GM04504 (cell line): ENCODE measurements around the gene MED20.

Experiments used
- DNase-seq: peaks from one replicate; pipeline ENCODE4 v3.0.0-alpha.2; 2012; ENCODE audit warnings: low read depth

The MED20 gene

GRCh38 chr6:41901882-41902519, 18.9 kb downstream of the MED20 start:
- no peak for DNase-seq

DNA sequence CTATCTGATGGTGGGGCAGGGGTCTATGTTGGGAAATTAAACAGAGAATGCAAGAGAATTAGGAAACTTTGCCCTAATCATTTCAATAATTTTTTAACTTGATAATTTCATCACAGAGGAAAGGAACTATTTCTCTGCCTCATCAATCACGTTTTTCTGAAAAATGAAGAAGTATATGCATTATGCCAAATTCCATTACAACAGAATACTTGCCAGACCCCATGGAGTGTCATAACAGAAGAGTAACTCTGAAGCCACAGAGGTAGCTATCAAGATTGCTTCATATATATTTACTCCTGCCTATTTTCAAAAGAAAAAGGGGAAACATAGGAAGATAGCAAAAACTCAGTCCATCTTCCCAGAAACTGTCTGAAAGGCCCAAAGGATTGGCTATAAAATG, 20.1 kb downstream of the MED20 start:
- DNase-seq = no peak

GRCh38 chr6:41896281-41896680, 24.7 kb downstream of the MED20 start:
- no peak for DNase-seq

DNA sequence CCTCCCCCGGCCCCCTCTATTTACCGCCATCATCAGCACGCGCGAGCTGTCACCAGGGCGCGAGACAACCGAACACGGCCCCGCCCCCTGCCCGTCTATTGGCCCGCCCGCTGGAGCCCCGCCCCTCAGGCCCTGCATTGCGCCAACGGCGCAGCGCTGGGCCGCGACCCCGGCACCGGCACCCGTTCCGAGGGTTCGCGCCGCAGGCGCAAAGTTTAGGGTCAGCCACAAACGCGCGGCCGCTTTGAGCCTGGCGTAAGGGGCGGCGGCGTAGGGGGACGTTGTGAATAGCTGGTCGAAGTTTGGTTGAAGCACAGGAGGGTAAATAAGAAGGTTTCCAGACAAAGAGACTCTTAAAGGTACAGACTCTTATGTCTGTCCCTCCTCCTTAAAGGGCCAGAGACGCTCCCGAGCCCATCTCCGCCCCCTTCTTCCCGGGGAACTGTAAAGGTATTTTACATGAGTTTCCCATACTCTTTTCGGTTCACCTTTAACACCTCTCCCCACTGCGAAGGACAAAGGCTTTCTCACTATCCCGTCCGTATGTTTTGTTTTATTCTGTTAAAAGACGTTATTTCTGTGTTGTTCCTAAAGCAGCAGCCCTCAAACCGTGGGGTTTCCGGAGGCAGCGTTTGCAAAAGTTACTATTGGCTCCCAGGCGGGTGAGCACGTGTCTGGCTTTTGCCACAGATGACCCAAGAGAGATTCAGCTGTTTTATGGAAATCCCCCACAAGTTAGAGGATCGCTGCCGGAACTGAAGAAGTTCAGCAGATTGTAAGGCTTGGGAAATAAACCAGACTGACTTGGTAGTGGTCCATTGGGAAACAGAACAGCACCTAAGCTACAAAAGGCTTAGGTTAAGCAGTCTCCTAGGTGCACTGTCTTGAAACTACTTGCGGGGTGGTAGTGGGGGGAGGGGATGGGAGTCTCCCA, 25.4 kb downstream of the MED20 start, which contains the start of gene USP49:
Gene USP49 (minus strand): TSS at position 76 of the 934 bp plus-strand sequence. CDS start 88,392 bp downstream, outside the sequence.
- peak; percentile 52 for DNase-seq

DNA sequence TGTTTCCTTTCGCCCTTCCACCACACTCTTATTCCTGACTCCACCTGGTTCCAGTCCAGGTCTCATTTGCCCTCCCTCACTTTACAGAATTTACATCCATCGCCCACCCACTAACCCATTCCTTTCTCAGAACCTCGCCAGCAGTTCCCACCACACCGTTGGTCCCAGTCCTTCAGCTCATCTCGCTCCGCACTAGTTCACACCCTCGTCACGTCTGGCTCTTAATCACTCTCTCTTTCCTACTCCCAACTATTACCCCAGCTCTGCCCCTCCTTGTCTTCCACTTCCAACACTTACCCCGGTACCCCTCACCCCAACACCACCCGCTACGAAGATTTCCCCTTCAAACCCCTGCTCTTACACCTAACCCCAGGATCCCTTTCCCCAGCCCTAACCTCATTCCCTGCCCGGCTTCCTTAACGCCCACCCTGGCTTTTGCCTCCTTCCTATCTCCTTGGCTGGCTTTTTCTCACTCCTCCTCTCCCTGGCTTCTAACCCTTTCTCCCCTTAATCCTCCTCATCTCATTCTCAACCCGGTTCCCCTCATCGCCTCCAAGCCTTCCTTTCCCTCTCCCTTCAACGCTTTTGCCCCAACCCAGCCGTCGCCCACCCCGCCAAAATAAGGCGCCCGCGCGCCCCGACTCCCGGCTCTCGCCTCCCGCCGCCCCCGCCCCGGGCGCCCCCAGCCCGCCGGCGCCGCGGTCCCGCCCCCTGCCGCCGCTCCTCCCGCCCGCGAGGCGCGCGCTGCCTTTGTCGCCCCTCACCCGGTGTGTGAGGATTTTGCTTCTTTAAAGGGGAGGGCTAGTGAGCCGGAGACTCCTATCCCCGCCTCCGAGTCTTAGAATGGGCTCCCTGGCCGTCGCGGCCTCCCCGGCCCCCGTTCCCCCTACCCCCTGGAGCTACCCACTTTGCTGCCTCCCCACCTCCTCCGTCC, 26.3 kb downstream of the MED20 start:
- no peak for DNase-seq

- no peak for DNase-seq
Observed at GRCh38 chr6:41892921-41893564, 27.9 kb downstream of the MED20 start.

- DNase-seq = no peak
Observed at GRCh38 chr6:41887331-41887751, 33.6 kb downstream of the MED20 start.

GRCh38 chr6:41885930-41886329, 35.0 kb downstream of the MED20 start:
- no peak for DNase-seq

GRCh38 chr6:41884957-41885356, 36.0 kb downstream of the MED20 start:
- no peak for DNase-seq

DNA sequence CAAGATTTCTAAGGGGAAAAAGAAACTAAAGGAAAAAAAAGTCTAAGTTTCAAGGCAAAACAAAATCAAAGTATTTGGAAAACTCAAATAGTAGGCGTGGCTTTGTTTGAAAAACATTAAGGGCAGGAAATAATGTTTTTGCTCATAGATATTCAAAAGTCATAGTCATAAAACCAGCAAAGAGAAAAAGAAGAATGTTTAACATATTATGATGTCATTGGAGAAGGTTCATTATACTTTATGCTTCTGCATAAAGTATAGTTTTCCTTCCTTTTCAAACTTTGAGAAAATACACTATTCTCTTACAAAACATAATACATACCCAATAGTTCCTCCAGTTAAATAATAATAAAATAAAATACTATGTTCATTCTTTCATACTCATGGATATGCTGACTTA, 39.4 kb downstream of the MED20 start:
- no peak for DNase-seq

- DNase-seq = peak; percentile 58
Observed at GRCh38 chr6:41878961-41879405, 42.0 kb downstream of the MED20 start.

DNA sequence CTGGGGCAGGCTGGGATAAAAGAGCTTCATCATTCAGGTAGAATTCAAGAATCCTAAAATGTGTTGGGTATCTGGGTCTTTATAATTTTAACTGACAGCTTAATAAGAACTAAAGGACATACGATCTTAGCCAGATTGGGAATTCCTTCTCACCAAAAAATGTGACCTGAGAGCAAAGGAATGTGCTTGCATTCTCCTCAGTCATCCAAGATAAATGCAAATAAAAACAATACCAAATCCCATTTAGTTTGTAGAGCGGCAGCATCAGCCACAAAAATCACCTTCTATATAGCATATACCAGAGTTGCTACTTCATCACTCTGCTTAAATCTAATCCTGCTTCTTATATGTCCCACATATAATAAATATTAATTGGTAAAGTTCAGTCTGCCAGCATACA, 42.7 kb downstream of the MED20 start:
- no peak for DNase-seq

- DNase-seq = no peak
Observed at GRCh38 chr6:41877051-41877680, 43.8 kb downstream of the MED20 start.

GRCh38 chr6:41874741-41875140, 46.2 kb downstream of the MED20 start:
- no peak for DNase-seq

DNA sequence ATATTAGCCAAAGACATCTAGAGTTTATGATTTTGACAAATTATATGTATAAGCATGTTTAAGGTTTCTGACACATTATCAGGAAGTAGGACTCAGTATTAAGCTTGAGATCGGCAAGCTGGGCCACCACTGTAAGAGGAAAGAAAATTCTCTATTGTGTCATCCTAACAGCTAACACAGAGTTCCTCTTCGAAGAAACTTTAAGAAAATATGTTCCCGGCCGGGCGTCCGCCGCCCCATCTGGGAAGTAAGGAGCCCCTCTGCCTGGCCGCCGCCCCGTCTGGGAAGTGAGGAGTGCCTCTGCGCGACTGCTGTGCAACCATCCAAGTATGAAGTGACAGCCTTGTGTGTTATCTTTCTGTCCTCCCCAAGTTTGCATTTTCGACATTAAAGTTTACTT, 48.8 kb downstream of the MED20 start:
- DNase-seq = no peak

DNA sequence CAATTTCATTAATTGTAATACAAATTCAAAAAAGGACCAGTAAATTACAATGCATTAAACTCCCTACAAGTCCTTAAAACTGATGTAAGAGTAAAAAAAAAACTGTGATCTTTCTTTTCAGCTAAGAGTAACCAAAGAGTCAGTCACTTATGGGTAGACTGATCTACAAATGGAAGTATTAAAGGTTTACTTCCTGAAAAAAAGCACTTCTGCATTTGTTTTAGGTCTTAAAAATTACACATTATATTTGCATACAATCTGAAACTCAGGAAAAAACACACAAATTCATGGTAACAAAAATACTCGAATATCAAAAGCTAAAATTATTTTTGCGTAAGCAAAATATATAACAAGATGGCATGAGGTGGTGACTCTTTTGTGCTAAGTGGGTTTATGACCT, 49.2 kb downstream of the MED20 start:
- DNase-seq = no peak

GRCh38 chr6:41859356-41859755, 61.6 kb downstream of the MED20 start:
- DNase-seq = no peak

DNA sequence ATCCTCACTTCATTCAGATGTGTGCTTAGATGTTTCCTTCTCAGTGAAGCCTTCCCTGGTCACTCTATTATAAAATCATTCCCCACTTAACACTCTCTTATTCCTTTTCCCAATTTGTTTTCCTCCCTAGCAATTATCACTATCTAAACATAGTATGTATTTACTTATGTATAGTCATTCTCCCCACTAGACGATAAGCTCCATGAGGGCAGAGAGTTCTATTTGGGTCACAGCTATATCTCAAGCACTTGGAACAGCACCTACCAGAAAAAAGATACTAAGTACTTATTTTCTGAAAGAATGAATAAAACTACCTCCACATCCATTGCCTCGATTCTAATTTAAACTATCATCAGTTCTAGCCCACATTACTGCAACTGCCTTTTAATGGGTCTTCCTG, 62.2 kb downstream of the MED20 start:
- DNase-seq = no peak
